Measurements from ENCODE around the gene NHLRC2. TPM values are rescaled to one million over a fixed set of nuclear protein-coding genes. Genes with fewer than 3 reads are reported as not detected.

Gene NHLRC2
- total and polyA plus RNA-seq, 10 of the 15 experiments (the other 5 are each of a cell fraction or from before 2014, with no cell fraction given) = 1.9 to 31.3 (median 15.9) TPM

- no TSS peak for BruUV-seq (replicated peaks)
- Histone ChIP-seq H3K27ac (ENCODE audit: control insufficient read depth, insufficient read depth) (no peak overlapping the region), H3K79me2 (ENCODE audit: control insufficient read depth, insufficient read depth, low read length) (no peaks in the 10 kb centered on the region), H3K27me3 (replicated peaks in 1 of 2; ENCODE audit: control insufficient read depth in 2 of 2, insufficient read depth in 2 of 2, low read length in 1 of 2) (no peaks in the 10 kb centered on the region), H2AFZ (ENCODE audit: control insufficient read depth, low read depth, low read length) (no peak overlapping the region), H4K20me1 (ENCODE audit: control insufficient read depth, insufficient read depth) (no peaks in the 10 kb centered on the region), H3K36me3 (ENCODE audit: control insufficient read depth in 2 of 2, insufficient read depth in 2 of 2, low read length in 1 of 2) (no peaks in the 10 kb centered on the region), H3K9ac (ENCODE audit: control insufficient read depth, insufficient read depth, low read length) (no peak overlapping the region), H3K9me3 (replicated peaks; ENCODE audit: control insufficient read depth, insufficient read depth, low read length) (no peaks in the 10 kb centered on the region), H3K4me1 (ENCODE audit: control insufficient read depth, insufficient read depth, low read length) (no peaks in the 10 kb centered on the region), H3K4me3 (no peak overlapping the region), H3K4me2 (ENCODE audit: control insufficient read depth, insufficient read depth) (no peak overlapping the region)
- WGBS (ENCODE audit: insufficient coverage, insufficient replicate concordance, low lambda C conversion rate, missing lambda C conversion rate) = 98% methylated on average over 2 of the region's 2 CpGs
- in situ Hi-C loops (cut with MboI) (no loop called here), intact Hi-C loops (cut with micrococcal nuclease; ENCODE audit: unreplicated experiment) (loop anchor here (10.0 kb wide), 1 partner anchor 120 kb away; no protein-coding TSS in a partner anchor)
- RAD21 ChIA-PET (ENCODE audit: unreplicated experiment) = no interaction called here
- POLR2A ChIA-PET = no interaction called here
- ATAC-seq = no peak
- DNase-seq (ENCODE audit: low read depth, low spot score) = no peak
- no peak for FAIRE-seq
- TF ChIP-seq PBX3 (IDR thresholded peaks at IDR 0.05; ENCODE audit: insufficient replicate concordance, low read depth, low read length) = no peak
- TF ChIP-seq RAD51 (IDR thresholded peaks at IDR 0.05) = no peak
- no peak for TF ChIP-seq BMI1 (IDR thresholded peaks at IDR 0.05; ENCODE audit: borderline replicate concordance)
- no peak for TF ChIP-seq FOXM1 (IDR thresholded peaks at IDR 0.05; ENCODE audit: low read depth, low read length)
- SMC1A ChIA-PET (ENCODE audit: uncharacterized antibody, unreplicated experiment) = interaction anchor here (0.9 to 1.2 kb wide), 3 partner anchors 44 to 113 kb away, joined by 3 to 4 read pairs (median 3); no protein-coding TSS in a partner anchor
- CTCF ChIA-PET = no interaction called here
These were observed 60.5 kb downstream of the NHLRC2 start for GRCh38 chr10:113914956-113915355.

GRCh38 chr10:113915540-113915939 lies 61.1 kb downstream of the NHLRC2 start:
- H3K27ac ChIP-seq (ENCODE audit: control insufficient read depth, insufficient read depth) = no peak overlapping the region
- H3K79me2 ChIP-seq (ENCODE audit: control insufficient read depth, insufficient read depth, low read length) = no peaks in the 10 kb centered on the region
- DNase-seq (ENCODE audit: low read depth, low spot score) (no peak), ATAC-seq (no peak), FAIRE-seq (peak; percentile 35)
- intact Hi-C loops (cut with micrococcal nuclease; ENCODE audit: unreplicated experiment) (loop anchor here (10.0 kb wide), 1 partner anchor 121 kb away; no protein-coding TSS in a partner anchor), in situ Hi-C loops (cut with MboI) (no loop called here)
- no peaks in the 10 kb centered on the region for H3K4me1 ChIP-seq (ENCODE audit: control insufficient read depth, insufficient read depth, low read length)
- ChIA-PET SMC1A (ENCODE audit: uncharacterized antibody, unreplicated experiment) (interaction anchor here (0.9 to 1.4 kb wide), 4 partner anchors 24 to 114 kb away, joined by 3 to 5 read pairs (median 4); no protein-coding TSS in a partner anchor), RAD21 (ENCODE audit: unreplicated experiment) (interaction anchor here (1.3 kb wide), 1 partner anchor 22 kb away, joined by 3 read pairs; no protein-coding TSS in a partner anchor), POLR2A (interaction anchor here (0.6 kb wide), 1 partner anchor 23 kb away, joined by 3 read pairs; no protein-coding TSS in a partner anchor), CTCF (interaction anchor here (1.1 kb wide), 1 partner anchor 185 kb away, joined by 3 read pairs; no protein-coding TSS in a partner anchor)
- no peaks in the 10 kb centered on the region for H3K36me3 ChIP-seq (ENCODE audit: control insufficient read depth in 2 of 2, insufficient read depth in 2 of 2, low read length in 1 of 2)
- no TSS peak for BruUV-seq (replicated peaks)
- WGBS (ENCODE audit: insufficient coverage, insufficient replicate concordance, low lambda C conversion rate, missing lambda C conversion rate) = 97% methylated on average over 2 of the region's 2 CpGs
- no peak overlapping the region for H3K4me3 ChIP-seq
- H3K4me2 ChIP-seq (ENCODE audit: control insufficient read depth, insufficient read depth) = no peak overlapping the region; the same call in 1 of the 2 replicates
- H4K20me1 ChIP-seq (ENCODE audit: control insufficient read depth, insufficient read depth) = no peaks in the 10 kb centered on the region
- H3K27me3 ChIP-seq (replicated peaks in 1 of 2; ENCODE audit: control insufficient read depth in 2 of 2, insufficient read depth in 2 of 2, low read length in 1 of 2) = no peaks in the 10 kb centered on the region
- no peak overlapping the region for H3K9ac ChIP-seq (ENCODE audit: control insufficient read depth, insufficient read depth, low read length)
- H2AFZ ChIP-seq (ENCODE audit: control insufficient read depth, low read depth, low read length) = no peak overlapping the region
- H3K9me3 ChIP-seq (replicated peaks; ENCODE audit: control insufficient read depth, insufficient read depth, low read length) = no peaks in the 10 kb centered on the region
- TF ChIP-seq POLR2AphosphoS5 (IDR thresholded peaks at IDR 0.05; ENCODE audit: low read length) (no peak), NFIC (IDR thresholded peaks at IDR 0.05; ENCODE audit: low read depth, low read length) (no peak), NFYA (IDR thresholded peaks at IDR 0.05; ENCODE audit: borderline replicate concordance, low read depth, low read length) (no peak), POLR2A (IDR thresholded peaks at IDR 0.05; ENCODE audit: low read depth, low read length) (no peak), MLLT1 (IDR thresholded peaks at IDR 0.05) (no peak), ATF7 (IDR thresholded peaks at IDR 0.05; ENCODE audit: low read depth) (no peak), CHD1 (IDR thresholded peaks at IDR 0.05; ENCODE audit: low read depth, low read length) (no peak), E2F4 (IDR thresholded peaks at IDR 0.05; ENCODE audit: low read depth, low read length) (no peak)
